Neutrophil (primary cell): ENCODE measurements around the gene SUSD3.
A peak's percentile ranks its signal among the peaks of the same experiment; 100 is the strongest.

Experiments used
- H3K27ac ChIP-seq: fragments of 200-600 bp; sonication (generic); 2 replicates; pipeline ENCODE4 v1.5.1; 2016; ENCODE audit warnings: mild to moderate bottlenecking, moderate library complexity
- H3K27me3 ChIP-seq: fragments of 200-600 bp; sonication (generic); 2 replicates; pipeline ENCODE4 v1.6.0; 2016; ENCODE audit warnings: mild to moderate bottlenecking
- H3K36me3 ChIP-seq: fragments of 200-600 bp; sonication (generic); 2 replicates; pipeline ENCODE4 v1.5.1; 2017
- H3K4me1 ChIP-seq, 2 experiments: fragments of 200-600 bp in 1 of 2; sonication (generic) in 1 of 2; 1 replicate in 1 of 2; 2 replicates in 1 of 2; pipeline versions ENCODE4 v1.5.1 to v1.6.1; 2013 to 2016; ENCODE audit warnings: low read depth in 1 of 2, low read length in 1 of 2, mild to moderate bottlenecking in 1 of 2, moderate library complexity in 1 of 2; ENCODE audit not compliant: control insufficient read depth in 1 of 2, insufficient read depth in 1 of 2
- H3K4me3 ChIP-seq, 2 experiments: fragments of 200-600 bp in 1 of 2; sonication (generic) in 1 of 2; 1 replicate in 1 of 2; 2 replicates in 1 of 2; pipeline ENCODE4 v1.5.1; 2013 to 2016; ENCODE audit warnings: low read depth in 1 of 2, low read length in 1 of 2, mild to moderate bottlenecking in 1 of 2, moderate library complexity in 1 of 2
- H3K9me3 ChIP-seq: fragments of 200-600 bp; sonication (generic); 2 replicates; pipeline ENCODE4 v1.5.1; 2016
- TF ChIP-seq, protein P1 (sequence below): fragments of 200-600 bp; sonication (generic); IDR thresholded peaks from 2 replicates; pipeline ENCODE4 v1.5.1; 2016; ENCODE audit warnings: antibody characterized with exemption

The SUSD3 gene

DNA sequence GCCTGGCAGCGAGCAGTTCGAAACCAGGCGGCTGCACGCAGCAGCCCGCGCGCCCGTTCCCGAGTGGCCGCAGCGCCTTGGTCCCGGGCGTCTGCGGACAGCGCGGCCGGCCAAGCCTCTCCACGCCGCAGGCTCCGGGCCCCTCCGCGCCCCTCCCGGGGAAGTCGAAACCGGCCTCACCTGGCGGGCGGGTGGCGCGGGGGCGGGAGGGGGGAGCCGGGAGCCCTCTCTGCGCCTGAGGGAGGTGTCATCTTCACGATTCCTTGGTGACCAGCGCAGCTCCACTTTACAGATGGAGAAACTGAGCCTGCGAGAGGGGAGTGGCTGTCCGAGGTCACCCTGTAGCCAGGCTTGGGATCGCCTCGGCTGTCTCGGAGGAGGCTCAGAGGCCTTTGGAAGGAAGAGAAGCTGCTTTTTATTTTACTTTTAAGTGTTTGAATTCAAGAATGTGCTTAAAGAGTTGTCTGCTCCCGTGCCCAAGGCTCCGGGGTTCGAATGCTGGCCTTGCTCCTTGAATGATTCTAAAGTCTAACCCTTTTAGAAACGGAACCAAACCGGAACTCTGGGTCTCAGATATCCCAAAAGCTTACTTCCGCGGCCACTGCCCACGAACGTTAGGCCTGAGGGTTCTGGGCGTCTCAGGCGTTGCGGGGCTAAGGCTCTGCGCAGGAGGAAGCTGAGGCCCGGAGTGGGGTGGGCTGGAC is 662 bp downstream of the SUSD3 start:
- H3K4me1 ChIP-seq: peaks cover 89 to 98% of the 10 kb centered on the region in 2 experiments
- no peaks in the 10 kb centered on the region for H3K27me3 ChIP-seq
- no peaks in the 10 kb centered on the region for H3K36me3 ChIP-seq
- H3K27ac ChIP-seq: peak overlapping the region; percentile 93
- peak overlapping the region; percentile 83 to 86 for H3K4me3 ChIP-seq
- TF ChIP-seq, protein P1, sequence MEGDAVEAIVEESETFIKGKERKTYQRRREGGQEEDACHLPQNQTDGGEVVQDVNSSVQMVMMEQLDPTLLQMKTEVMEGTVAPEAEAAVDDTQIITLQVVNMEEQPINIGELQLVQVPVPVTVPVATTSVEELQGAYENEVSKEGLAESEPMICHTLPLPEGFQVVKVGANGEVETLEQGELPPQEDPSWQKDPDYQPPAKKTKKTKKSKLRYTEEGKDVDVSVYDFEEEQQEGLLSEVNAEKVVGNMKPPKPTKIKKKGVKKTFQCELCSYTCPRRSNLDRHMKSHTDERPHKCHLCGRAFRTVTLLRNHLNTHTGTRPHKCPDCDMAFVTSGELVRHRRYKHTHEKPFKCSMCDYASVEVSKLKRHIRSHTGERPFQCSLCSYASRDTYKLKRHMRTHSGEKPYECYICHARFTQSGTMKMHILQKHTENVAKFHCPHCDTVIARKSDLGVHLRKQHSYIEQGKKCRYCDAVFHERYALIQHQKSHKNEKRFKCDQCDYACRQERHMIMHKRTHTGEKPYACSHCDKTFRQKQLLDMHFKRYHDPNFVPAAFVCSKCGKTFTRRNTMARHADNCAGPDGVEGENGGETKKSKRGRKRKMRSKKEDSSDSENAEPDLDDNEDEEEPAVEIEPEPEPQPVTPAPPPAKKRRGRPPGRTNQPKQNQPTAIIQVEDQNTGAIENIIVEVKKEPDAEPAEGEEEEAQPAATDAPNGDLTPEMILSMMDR: no peak
- no peaks in the 10 kb centered on the region for H3K9me3 ChIP-seq

DNA sequence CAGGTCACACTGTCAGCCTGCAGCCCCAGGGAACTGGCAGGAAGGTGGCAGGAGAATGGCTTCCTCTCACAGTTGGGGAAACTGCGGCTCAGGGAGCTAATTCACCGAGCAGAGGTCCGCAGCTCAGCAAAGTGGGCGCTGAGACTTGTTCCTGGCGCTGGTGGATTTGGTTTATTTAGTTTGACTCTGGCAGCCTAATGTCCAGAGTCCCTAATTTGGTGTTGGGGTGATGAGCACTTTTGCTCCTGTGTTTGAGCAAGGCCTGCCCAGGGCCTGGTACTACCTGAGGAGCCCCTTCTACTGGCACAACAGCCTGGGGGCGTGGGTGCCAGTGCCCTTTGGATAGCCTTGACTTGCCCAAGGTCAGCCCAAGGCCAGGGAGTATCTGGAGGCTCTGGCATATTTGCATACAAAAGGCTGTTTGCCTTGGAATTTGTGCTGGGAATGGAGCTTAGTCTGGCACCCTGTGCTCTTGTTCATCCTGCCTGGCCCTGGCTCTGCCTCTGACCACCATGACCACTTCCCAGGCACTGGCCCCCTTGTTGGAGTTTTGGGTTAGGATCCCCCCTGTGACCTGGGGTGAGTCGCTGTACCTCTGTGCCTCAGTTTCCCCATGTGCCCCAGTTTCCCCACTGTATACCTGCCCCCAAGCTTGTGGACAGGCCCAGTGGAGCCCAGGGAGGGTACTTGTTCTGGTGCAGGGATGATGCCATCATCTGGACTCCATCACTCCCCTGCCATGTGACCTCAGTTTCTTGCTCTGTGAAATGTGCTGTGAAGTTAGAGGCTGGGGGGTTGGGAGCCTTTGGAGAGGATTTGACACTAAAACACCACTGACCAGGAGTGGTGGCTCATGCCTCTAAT is 1.4 kb downstream of the SUSD3 start:
- H3K4me1 ChIP-seq: peaks cover 89 to 98% of the 10 kb centered on the region in 2 experiments

DNA sequence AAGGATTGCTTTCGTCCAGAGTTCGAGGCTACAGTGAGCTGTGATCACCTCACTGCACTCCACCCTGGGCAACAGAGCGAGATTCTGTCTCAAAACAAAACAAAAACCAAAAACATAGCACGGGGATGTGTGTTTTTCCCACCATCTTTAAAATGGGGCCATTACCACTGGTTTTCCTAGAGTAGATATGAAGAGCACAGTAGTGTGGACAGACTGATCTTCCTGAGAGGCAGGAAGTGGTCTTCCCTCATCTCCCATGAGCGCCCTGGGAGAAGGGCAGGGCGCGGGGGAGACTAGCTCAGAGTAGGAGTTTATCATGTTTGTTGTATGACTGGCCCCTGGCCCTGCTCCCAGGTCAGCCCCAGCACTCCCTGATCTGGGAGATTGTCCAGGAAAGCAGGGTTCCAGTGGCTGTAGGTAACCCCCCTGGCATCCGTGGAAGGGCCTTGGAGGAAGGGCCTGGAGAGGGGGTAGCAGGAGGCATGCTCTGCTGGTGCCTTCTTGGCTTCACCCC is 2.3 kb downstream of the SUSD3 start:
- no peaks in the 10 kb centered on the region for H3K27me3 ChIP-seq
- H3K36me3 ChIP-seq: no peaks in the 10 kb centered on the region
- peak overlapping the region; percentile 83 to 86 for H3K4me3 ChIP-seq
- H3K9me3 ChIP-seq: no peaks in the 10 kb centered on the region
- TF ChIP-seq, protein P1: no peak
- H3K27ac ChIP-seq: peak overlapping the region; percentile 93
- peaks cover 89 to 98% of the 10 kb centered on the region in 2 experiments for H3K4me1 ChIP-seq

More for the DNA sequence above, 1.4 kb downstream of the SUSD3 start:
- Histone ChIP-seq H3K9me3 (no peaks in the 10 kb centered on the region), H3K27ac (peak overlapping the region; percentile 93), H3K36me3 (no peaks in the 10 kb centered on the region), H3K27me3 (no peaks in the 10 kb centered on the region), H3K4me3 (peak overlapping the region; percentile 83 to 86)
- TF ChIP-seq, protein P1: no peak

DNA sequence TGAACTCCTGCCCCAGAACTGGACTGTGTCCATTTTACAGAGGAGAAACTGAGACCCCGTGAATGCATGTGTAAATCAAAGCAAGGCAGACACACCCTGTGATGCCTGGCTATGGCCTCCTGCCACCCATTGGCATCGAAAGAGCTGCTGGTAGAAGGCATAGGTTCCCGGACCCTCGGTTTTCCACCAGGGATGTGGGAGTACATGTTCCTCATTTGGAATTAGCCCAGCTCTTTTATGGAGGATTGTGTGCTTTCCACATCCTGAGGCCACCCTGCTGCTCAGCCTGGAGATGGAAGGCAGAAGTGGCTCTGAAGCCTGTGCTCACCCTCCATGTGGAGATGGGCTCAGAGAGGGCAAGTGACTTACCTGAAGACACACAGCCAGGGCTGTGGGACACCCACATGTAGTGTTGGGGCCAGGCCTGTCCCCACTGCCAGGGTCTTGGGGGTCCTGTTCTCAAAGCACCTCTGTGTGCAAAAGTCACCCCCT is 2.8 kb downstream of the SUSD3 start:
- Histone ChIP-seq H3K9me3 (no peaks in the 10 kb centered on the region), H3K4me1 (peaks cover 87 to 96% of the 10 kb centered on the region in 2 experiments), H3K4me3 (peak overlapping the region; percentile 7 to 9), H3K27me3 (no peaks in the 10 kb centered on the region), H3K36me3 (no peaks in the 10 kb centered on the region), H3K27ac (peak overlapping the region; percentile 93)
- TF ChIP-seq, protein P1: no peak
